Small intestine (tissue), 7 donors: ENCODE results near the gene YAF2. TPM values are rescaled to one million over a fixed set of nuclear protein-coding genes. Genes with fewer than 3 reads are reported as not detected.

ENCODE experiments used
- DNase-seq, 2 donors: peaks; one replicate each; pipeline versions ENCODE4 v3.0.0 to v3.0.0-alpha.2; 2013
- FAIRE-seq: peaks from 2 replicates; lab custom pipeline; 2012; peaks lifted over from hg19 to GRCh38; lab: Jason Lieb, UNC
- H3K27ac ChIP-seq, 3 donors: one replicate each; pipeline ENCODE4 v1.5.1; 2013; ENCODE audit warnings: low read length in 2 of 3, mild to moderate bottlenecking in 2 of 3, control low read depth in 1 of 3, inconsistent platforms in 1 of 3, low read depth in 1 of 3, moderate library complexity in 1 of 3
- H3K27me3 ChIP-seq, 3 donors: one replicate each; pipeline ENCODE4 v1.6.1; 2013; ENCODE audit warnings: low read length in 3 of 3, inconsistent platforms in 1 of 3; ENCODE audit not compliant: control insufficient read depth in 3 of 3, insufficient read depth in 3 of 3
- H3K36me3 ChIP-seq, 3 donors: one replicate each; pipeline ENCODE4 v1.6.1; 2013; ENCODE audit warnings: low read length in 3 of 3, inconsistent platforms in 1 of 3, low read depth in 1 of 3, mild to moderate bottlenecking in 1 of 3, moderate library complexity in 1 of 3; ENCODE audit not compliant: control insufficient read depth in 3 of 3, insufficient read depth in 2 of 3
- H3K4me1 ChIP-seq, 3 donors: one replicate each; pipeline ENCODE4 v1.6.1; 2013; ENCODE audit warnings: low read length in 2 of 3, inconsistent platforms in 1 of 3, low read depth in 1 of 3, mild to moderate bottlenecking in 1 of 3, moderate library complexity in 1 of 3; ENCODE audit not compliant: control insufficient read depth in 3 of 3, insufficient read depth in 2 of 3
- H3K4me3 ChIP-seq, 3 donors: one replicate each; pipeline ENCODE4 v1.5.1; 2013; ENCODE audit warnings: low read length in 3 of 3, control low read depth in 1 of 3, inconsistent platforms in 1 of 3, low read depth in 1 of 3, mild to moderate bottlenecking in 1 of 3, moderate library complexity in 1 of 3
- H3K9me3 ChIP-seq, 2 donors: one replicate each; pipeline ENCODE4 v1.6.1; 2013; ENCODE audit warnings: low read depth in 1 of 2, low read length in 1 of 2; ENCODE audit not compliant: control insufficient read depth in 2 of 2, insufficient read depth in 1 of 2
- WGBS, 3 donors: extraction: QIAGEN DNeasy Blood & Tissue Kit; methylation state at CpG; one replicate each; pipeline ENCODE4 v1.1.7; 2013; 5-methylcytosine and 5-hydroxymethylcytosine counted together
- polyA plus RNA-seq, 4 donors: library from polyadenylated mRNA; stranded (reverse) in 3 of 4; unstranded in 1 of 4; fragments of 200-250 nt in 3 of 4; fragments of 120-200 nt in 1 of 4; gene quantifications; one replicate each; pipeline versions ENCODE4 v1.2.1 to v1.2.3, GENCODE V29; 2013
- donor health status: healthy with polysubstance abuse.
- donor health status: control.
- donor health status: control.
- donor health status: Bipolar disorder and iron deficiency.
- donor health status: healthy.

Gene YAF2
- polyA plus RNA-seq, 4 donors: 8.9 to 96.2 (median 24.8) TPM

DNA sequence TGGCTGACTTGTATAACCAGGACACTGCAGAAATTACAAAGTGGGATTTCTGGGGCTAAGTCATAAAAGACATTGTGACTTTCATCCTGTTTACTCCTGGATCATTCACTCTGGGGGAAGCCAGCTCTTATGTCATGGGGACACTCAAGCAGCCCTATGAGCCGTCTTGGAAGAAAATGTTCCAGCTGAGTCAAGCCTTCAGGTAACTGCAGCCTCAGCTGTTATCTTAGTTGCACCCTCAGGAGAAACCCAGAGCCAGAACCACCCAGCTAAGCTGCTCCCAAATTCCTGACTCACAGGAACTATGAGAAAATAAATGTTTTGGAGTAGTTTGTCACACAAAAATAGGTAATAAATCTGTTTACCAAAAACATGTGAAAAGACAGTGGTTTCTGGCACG is 50.2 kb downstream of the YAF2 start:
- H3K27ac ChIP-seq: no peak overlapping the region
- DNase-seq (no peak), FAIRE-seq (no peak)
- peaks cover 0 to 20% (median 0%) of the 10 kb centered on the region in 3 donors for H3K36me3 ChIP-seq
- no peaks in the 10 kb centered on the region for H3K9me3 ChIP-seq
- H3K4me1 ChIP-seq: no peaks in the 10 kb centered on the region
- no peaks in the 10 kb centered on the region for H3K27me3 ChIP-seq
- WGBS, 3 donors: 68 to 95% (median 92%) methylated on average over 2 of the region's 2 CpGs
- H3K4me3 ChIP-seq: no peak overlapping the region

DNA sequence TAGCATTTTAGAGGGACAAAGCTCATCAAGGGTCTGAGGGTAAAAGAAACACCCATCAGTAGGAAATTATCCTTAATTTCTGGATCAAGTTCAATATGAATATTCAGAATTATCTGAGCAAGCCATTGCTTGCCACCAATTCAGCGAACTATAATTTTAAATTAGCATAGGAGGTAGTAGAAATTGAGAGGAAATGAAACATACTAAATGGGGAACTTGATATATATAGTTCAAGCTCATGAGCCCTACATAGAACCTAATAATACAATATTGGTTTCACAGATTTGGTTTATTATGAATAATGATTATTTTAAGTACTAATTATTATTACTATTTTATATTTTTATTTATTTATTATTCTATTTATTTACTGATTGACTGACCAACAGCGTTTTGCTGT is 51.3 kb downstream of the YAF2 start:
- no peaks in the 10 kb centered on the region for H3K4me1 ChIP-seq
- H3K4me3 ChIP-seq: no peak overlapping the region
- no peaks in the 10 kb centered on the region for H3K9me3 ChIP-seq
- no peak for DNase-seq
- H3K27ac ChIP-seq: no peak overlapping the region
- H3K27me3 ChIP-seq: no peaks in the 10 kb centered on the region
- FAIRE-seq: no peak
- WGBS, 3 donors: 74 to 80% (median 77%) methylated on average over 2 of the region's 2 CpGs
- H3K36me3 ChIP-seq: peaks cover 0 to 13% (median 0%) of the 10 kb centered on the region in 3 donors

DNA sequence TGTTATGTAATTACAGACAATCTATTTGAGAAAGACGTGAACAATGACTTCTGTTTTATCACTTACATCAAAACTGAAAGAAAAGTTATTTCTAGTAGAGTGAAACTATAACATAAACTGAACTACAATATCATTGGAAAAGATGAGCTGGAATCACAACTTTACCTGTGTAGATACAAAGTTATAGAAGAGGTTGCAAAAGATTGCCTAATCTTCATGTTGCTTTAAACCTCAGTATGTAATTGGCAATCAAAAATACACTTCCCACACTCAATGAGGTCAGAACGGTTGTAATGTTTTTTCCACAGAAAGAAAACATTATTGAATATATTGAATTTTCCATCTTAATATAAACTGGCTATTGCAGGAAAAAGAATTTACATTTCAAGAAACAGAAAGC is 55.7 kb downstream of the YAF2 start:
- no peaks in the 10 kb centered on the region for H3K27me3 ChIP-seq
- no peak overlapping the region for H3K4me3 ChIP-seq
- peaks cover 0 to 18% (median under 1%) of the 10 kb centered on the region in 3 donors for H3K36me3 ChIP-seq
- FAIRE-seq (no peak), DNase-seq (no peak)
- H3K4me1 ChIP-seq: no peaks in the 10 kb centered on the region
- 60 to 68% (median 65%) methylated on average over 2 of the region's 2 CpGs for WGBS, 3 donors
- H3K9me3 ChIP-seq: no peaks in the 10 kb centered on the region
- no peak overlapping the region for H3K27ac ChIP-seq

DNA sequence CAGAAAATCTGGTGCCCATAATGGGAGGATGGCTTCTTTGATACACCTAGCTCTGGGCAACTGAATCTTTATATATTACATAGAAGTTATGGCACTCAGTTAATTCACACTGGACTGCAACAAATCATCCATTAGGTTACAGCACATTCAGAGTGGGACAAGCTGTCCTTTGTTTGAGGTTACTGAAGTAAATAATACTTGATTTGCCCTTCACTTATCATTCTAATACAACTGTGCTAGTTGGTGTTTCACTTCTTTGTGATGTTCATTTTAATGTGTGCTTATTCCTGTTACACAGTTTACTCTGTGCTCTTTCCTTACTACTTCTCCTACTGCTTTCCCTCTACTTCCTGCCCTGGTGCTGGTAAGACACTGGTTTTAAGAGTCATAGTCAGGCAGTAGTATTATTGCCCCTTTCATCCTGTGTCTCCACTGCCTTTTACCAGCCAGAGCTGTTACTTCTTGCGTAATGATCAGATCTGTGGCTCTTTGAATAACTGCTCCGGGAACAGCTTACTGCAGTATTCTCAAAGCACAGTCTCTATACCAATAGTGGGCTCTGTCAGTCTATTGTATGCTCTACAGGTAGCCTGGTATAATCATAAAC is 57.0 kb downstream of the YAF2 start:
- no peak for FAIRE-seq
- Histone ChIP-seq H3K36me3 (peaks cover 0 to 15% (median 3%) of the 10 kb centered on the region in 3 donors), H3K27ac (no peak overlapping the region), H3K27me3 (no peaks in the 10 kb centered on the region), H3K4me1 (no peaks in the 10 kb centered on the region), H3K4me3 (no peak overlapping the region), H3K9me3 (no peaks in the 10 kb centered on the region)
- peak in 1 of 2 donors; percentile 19 for DNase-seq
- WGBS, 3 donors: 77 to 83% (median 80%) methylated on average over 2 of the region's 2 CpGs

DNA sequence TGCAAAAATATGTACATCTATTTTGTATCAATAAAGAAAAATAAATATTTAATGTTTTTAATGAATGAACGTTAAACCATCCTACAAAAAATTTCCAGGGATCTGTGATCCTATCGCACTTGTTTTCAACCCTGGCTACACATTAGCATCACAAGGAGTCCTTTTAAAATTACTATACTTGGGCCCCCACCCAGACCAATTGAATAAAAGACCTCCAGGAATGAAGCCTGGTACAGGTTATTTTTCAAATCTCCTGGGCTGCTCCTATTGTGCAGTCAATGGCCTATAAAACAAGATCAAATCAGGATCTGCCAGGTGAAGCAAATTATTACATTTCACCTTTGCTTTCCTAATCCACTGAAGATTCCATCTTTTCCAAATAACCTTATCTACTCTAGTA is 59.9 kb downstream of the YAF2 start:
- peaks cover 0 to 9% (median 3%) of the 10 kb centered on the region in 3 donors for H3K36me3 ChIP-seq
- H3K27ac ChIP-seq: no peak overlapping the region
- no peak overlapping the region for H3K4me3 ChIP-seq
- H3K4me1 ChIP-seq: no peaks in the 10 kb centered on the region
- H3K9me3 ChIP-seq: no peaks in the 10 kb centered on the region
- no peak for FAIRE-seq
- DNase-seq: no peak
- H3K27me3 ChIP-seq: no peaks in the 10 kb centered on the region
- 94 to 96% (median 96%) methylated on average over 2 of the region's 2 CpGs for WGBS, 3 donors

DNA sequence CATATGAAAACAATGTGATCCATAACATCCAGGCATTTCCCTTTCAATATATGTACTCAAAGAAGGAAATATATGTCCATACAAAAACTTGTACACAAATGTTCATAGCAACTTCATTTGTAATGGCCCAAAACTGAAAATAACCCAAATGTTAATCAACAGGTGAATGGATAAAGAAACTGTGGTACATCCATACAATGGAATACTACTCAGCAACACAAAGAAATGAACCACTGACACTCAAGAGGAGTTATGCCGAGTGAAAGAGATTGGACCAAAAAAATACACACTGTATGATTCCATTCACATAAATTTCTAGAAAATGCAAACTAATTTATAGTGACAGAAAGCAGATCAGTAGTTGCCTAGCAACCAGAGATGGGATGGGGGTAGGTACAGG is 63.1 kb downstream of the YAF2 start:
- Histone ChIP-seq H3K27me3 (no peaks in the 10 kb centered on the region), H3K27ac (no peak overlapping the region), H3K4me3 (no peak overlapping the region), H3K9me3 (no peaks in the 10 kb centered on the region), H3K36me3 (peaks cover 0 to 18% (median 7%) of the 10 kb centered on the region in 3 donors), H3K4me1 (no peaks in the 10 kb centered on the region)
- no peak for DNase-seq
- FAIRE-seq: no peak
- WGBS, 3 donors: 96 to 100% (median 97%) methylated on average over 1 of the region's 1 CpG

DNA sequence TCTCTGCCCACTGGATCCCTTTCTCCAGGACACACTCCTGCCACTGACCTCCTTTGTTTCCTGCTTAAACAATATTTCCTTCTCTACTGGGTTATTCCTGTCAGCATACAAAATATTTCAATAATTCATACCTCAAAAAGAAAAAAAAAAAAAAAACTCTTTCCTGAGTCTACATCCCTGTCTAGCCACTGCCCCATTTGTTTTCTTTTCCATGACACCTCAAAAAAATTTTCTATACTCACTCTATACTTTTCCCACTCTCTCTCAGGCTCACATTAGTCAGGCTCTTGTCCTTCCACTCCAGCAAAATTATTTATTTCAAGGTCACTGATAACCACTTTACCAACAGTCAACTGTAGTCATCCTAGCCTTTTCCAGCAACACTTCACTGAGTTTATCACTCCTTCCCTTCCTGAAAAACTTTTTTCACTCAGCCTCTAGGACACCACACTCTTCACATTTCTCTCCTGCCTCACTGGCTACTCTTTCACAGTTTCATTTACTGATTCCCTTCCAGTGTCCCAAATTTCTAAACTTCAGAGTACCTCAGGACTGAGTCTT is 64.0 kb downstream of the YAF2 start:
- H3K36me3 ChIP-seq: peaks cover 0 to 15% (median 7%) of the 10 kb centered on the region in 3 donors
- FAIRE-seq: no peak
- no peak overlapping the region for H3K27ac ChIP-seq

DNA sequence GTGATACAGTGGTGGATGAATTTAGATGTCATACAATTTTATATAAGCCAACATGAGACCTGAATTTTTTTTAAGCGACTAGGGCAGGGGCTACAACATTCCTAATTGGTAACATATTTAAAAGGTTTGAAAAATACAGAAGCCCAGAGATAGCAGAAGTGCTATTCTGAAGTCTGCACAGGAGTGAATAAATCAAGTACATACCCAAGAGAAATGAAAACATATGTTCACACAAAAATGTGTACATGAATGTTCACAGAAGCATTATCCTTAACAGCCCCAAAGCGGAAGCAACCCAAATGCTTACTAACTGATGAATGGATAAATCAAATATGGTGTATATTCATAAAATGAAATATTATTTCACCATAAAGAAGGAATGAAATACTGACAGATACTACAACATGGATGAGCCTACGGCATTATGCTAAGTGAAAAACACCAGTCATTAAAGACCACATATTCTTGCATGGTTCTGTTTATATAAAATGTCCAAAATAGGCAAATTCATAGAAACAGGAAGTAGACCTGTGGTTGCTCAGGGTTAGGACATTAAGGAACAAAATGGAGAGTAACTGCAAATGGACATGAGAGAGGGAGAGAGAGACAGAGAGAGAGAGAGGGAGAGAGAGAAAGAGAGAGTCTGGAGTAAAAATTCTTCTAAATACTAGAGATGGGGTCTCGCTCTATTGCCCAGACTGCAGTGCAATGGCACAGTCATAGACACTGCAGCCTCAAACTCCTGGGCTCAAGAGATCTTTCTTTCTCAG is 65.4 kb downstream of the YAF2 start:
- FAIRE-seq: no peak
- DNase-seq: no peak

More for the DNA sequence above, 64.0 kb downstream of the YAF2 start:
- no peaks in the 10 kb centered on the region for H3K27me3 ChIP-seq
- no peaks in the 10 kb centered on the region for H3K4me1 ChIP-seq
- DNase-seq: no peak
- H3K4me3 ChIP-seq: no peak overlapping the region
- H3K9me3 ChIP-seq: no peaks in the 10 kb centered on the region

More for the DNA sequence above, 65.4 kb downstream of the YAF2 start:
- Histone ChIP-seq H3K9me3 (no peaks in the 10 kb centered on the region), H3K4me3 (no peak overlapping the region), H3K4me1 (no peaks in the 10 kb centered on the region), H3K27me3 (no peaks in the 10 kb centered on the region), H3K27ac (no peak overlapping the region), H3K36me3 (peaks cover 0 to 13% (median 7%) of the 10 kb centered on the region in 3 donors)
- 94 to 99% (median 96%) methylated on average over 4 of the region's 4 CpGs for WGBS, 3 donors
